ENCODE results near the gene CRYL1.

GRCh38 chr13:20519875-20520274, 5.8 kb downstream of the CRYL1 start:
- TF ChIP-seq CTCF (IDR thresholded peaks at IDR 0.05; ENCODE audit: poor library complexity, severe bottlenecking) (no peak), EZH2 (IDR thresholded peaks at IDR 0.05; ENCODE audit: borderline replicate concordance, insufficient read depth, low read length, poor library complexity, severe bottlenecking) (no peak), EP300 (conservative IDR thresholded peaks at IDR 0.05; ENCODE audit: poor library complexity, severe bottlenecking) (no peak), SMC3 (conservative IDR thresholded peaks at IDR 0.05; ENCODE audit: poor library complexity) (no peak)

All from neural cell (in vitro differentiated cells).